DND-41 (cell line): ENCODE data around the gene CARD11.

Experiments used
- ATAC-seq: fragments of 200-7000 bp; cut with Tn5 transposase; 3 replicates; pipeline ENCODE4 v1.9.1; 2021; ENCODE audit warnings: low read depth; ENCODE audit not compliant: insufficient read depth
- DNase-seq: peaks from one replicate; pipeline ENCODE4 v3.0.0-alpha.2; 2020
- H2AFZ ChIP-seq: 2 replicates; pipeline ENCODE4 v1.6.0; 2012; ENCODE audit warnings: low read depth, low read length
- H3K27ac ChIP-seq: 2 replicates; pipeline ENCODE4 v1.5.1; 2012; ENCODE audit warnings: low read length, inconsistent platforms
- H3K27me3 ChIP-seq: fragments of 200-600 bp; sonication (generic); 2 replicates; pipeline ENCODE4 v1.6.0; 2012; ENCODE audit warnings: low read length, mild to moderate bottlenecking, inconsistent platforms; ENCODE audit not compliant: insufficient read depth, poor library complexity
- H3K36me3 ChIP-seq: 2 replicates; pipeline ENCODE4 v1.5.1; 2012; ENCODE audit warnings: low read length, inconsistent platforms; ENCODE audit not compliant: insufficient read depth
- H3K4me1 ChIP-seq: 2 replicates; pipeline ENCODE4 v1.5.1; 2012; ENCODE audit warnings: mild to moderate bottlenecking, low read length; ENCODE audit not compliant: insufficient read depth
- H3K4me2 ChIP-seq: 2 replicates; pipeline ENCODE4 v1.6.0; 2012; ENCODE audit warnings: mild to moderate bottlenecking, moderate library complexity, low read length, inconsistent platforms; ENCODE audit not compliant: insufficient read depth
- H3K4me3 ChIP-seq, 2 experiments: fragments of 200-600 bp in 1 of 2; shearing (Covaris generic) in 1 of 2; 2 replicates each; pipeline ENCODE4 v1.5.1; 2012 to 2016; ENCODE audit warnings: inconsistent platforms in 2 of 2, low read length in 2 of 2, mild to moderate bottlenecking in 2 of 2, low read depth in 1 of 2, moderate library complexity in 1 of 2
- H3K79me2 ChIP-seq: 2 replicates; pipeline ENCODE4 v1.6.0; 2012; ENCODE audit warnings: low read length, inconsistent platforms; ENCODE audit not compliant: insufficient read depth
- H3K9ac ChIP-seq: 2 replicates; pipeline ENCODE4 v1.6.0; 2012; ENCODE audit warnings: low read depth, mild to moderate bottlenecking, inconsistent platforms, low read length, moderate library complexity
- H3K9me3 ChIP-seq: 2 replicates; pipeline ENCODE4 v1.5.1; 2012; ENCODE audit warnings: low read length, moderate library complexity, mild to moderate bottlenecking, inconsistent platforms; ENCODE audit not compliant: insufficient read depth, severe bottlenecking
- H4K20me1 ChIP-seq: 2 replicates; pipeline ENCODE4 v1.6.0; 2012; ENCODE audit warnings: low read length; ENCODE audit not compliant: insufficient read depth
- CTCF ChIP-seq: IDR thresholded peaks from 2 replicates; pipeline ENCODE4 v1.5.1; 2012; ENCODE audit warnings: borderline replicate concordance, low read length, moderate library complexity, mild to moderate bottlenecking; ENCODE audit not compliant: poor library complexity, severe bottlenecking; ENCODE audit errors: extremely low read depth
- EZH2 ChIP-seq: IDR thresholded peaks from 3 replicates; pipeline ENCODE4 v1.6.1; 2012; ENCODE audit warnings: borderline replicate concordance, low read depth, mild to moderate bottlenecking, moderate library complexity, low read length, inconsistent platforms; ENCODE audit not compliant: severe bottlenecking

The CARD11 gene

GRCh38 chr7:2941216-2941859 is 102.3 kb downstream of the CARD11 start:
- Histone ChIP-seq H3K79me2 (no peaks in the 10 kb centered on the region), H3K36me3 (no peaks in the 10 kb centered on the region), H3K4me1 (no peaks in the 10 kb centered on the region), H2AFZ (no peak overlapping the region), H3K9ac (no peak overlapping the region), H3K4me2 (no peak overlapping the region), H4K20me1 (no peaks in the 10 kb centered on the region), H3K9me3 (no peaks in the 10 kb centered on the region), H3K27ac (no peak overlapping the region), H3K27me3 (no peaks in the 10 kb centered on the region), H3K4me3 (no peak overlapping the region)
- TF ChIP-seq EZH2 (no peak), CTCF (no peak)
- DNase-seq: no peak
- ATAC-seq: no peak

- Histone ChIP-seq H4K20me1 (no peaks in the 10 kb centered on the region), H2AFZ (no peak overlapping the region), H3K79me2 (no peaks in the 10 kb centered on the region), H3K36me3 (no peaks in the 10 kb centered on the region), H3K4me2 (no peak overlapping the region), H3K4me1 (no peaks in the 10 kb centered on the region), H3K27ac (no peak overlapping the region), H3K4me3 (no peak overlapping the region), H3K27me3 (no peaks in the 10 kb centered on the region), H3K9ac (no peak overlapping the region), H3K9me3 (no peaks in the 10 kb centered on the region)
- TF ChIP-seq CTCF (no peak), EZH2 (no peak)
- ATAC-seq: no peak
- DNase-seq: no peak
These were observed 103.2 kb downstream of the CARD11 start for GRCh38 chr7:2940466-2940865.

GRCh38 chr7:2939193-2939885 is 104.3 kb downstream of the CARD11 start:
- Histone ChIP-seq H3K27me3 (no peaks in the 10 kb centered on the region), H3K36me3 (no peaks in the 10 kb centered on the region), H3K79me2 (no peaks in the 10 kb centered on the region), H3K4me2 (no peak overlapping the region), H3K27ac (no peak overlapping the region), H3K9ac (no peak overlapping the region), H4K20me1 (no peaks in the 10 kb centered on the region), H3K4me1 (no peaks in the 10 kb centered on the region), H2AFZ (no peak overlapping the region), H3K4me3 (no peak overlapping the region), H3K9me3 (no peaks in the 10 kb centered on the region)
- TF ChIP-seq CTCF (no peak), EZH2 (no peak)
- DNase-seq: no peak
- ATAC-seq: no peak
